Inferior parietal cortex (tissue), 1 donor: Measurements from ENCODE around the gene LYZL2.
"Not testable (repeated sequence)": the region's sequence is repeated elsewhere in the genome, so short reads cannot be mapped to it uniquely, and the experiment has no call there.

Experiments
- DNase-seq: peaks from one replicate; pipeline ENCODE4 v3.0.0-alpha.2; 2016; ENCODE audit errors: extremely low spot score

Gene LYZL2

GRCh38 chr10:30594077-30594476 lies 35.5 kb downstream of the LYZL2 start:
- DNase-seq, result no peak

GRCh38 chr10:30592770-30593169 lies 36.8 kb downstream of the LYZL2 start:
- not testable (repeated sequence) for DNase-seq

DNA sequence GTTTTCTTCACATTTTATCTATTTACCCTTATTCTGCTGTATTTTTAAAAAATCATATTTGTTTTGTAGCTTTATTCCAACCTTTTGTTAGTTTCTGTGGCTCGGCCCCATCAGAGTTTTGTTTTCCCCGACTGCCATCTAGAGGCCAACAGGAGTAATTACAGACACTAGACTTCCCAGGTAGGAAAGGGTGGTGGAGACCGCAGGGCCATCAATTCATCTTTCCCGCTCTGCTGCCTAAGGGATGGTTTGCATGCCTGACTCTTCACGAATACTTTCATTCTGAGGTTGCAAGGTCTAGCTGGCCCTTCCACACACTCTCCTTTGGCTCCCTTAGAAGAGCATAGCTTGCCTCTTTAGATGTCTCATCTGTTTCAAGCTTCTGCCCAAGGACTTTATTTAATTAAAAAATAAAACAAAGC lies 38.3 kb downstream of the LYZL2 start:
- peak; percentile 80 for DNase-seq

- no peak for DNase-seq
Measured at GRCh38 chr10:30589441-30589840, 40.1 kb downstream of the LYZL2 start.

DNA sequence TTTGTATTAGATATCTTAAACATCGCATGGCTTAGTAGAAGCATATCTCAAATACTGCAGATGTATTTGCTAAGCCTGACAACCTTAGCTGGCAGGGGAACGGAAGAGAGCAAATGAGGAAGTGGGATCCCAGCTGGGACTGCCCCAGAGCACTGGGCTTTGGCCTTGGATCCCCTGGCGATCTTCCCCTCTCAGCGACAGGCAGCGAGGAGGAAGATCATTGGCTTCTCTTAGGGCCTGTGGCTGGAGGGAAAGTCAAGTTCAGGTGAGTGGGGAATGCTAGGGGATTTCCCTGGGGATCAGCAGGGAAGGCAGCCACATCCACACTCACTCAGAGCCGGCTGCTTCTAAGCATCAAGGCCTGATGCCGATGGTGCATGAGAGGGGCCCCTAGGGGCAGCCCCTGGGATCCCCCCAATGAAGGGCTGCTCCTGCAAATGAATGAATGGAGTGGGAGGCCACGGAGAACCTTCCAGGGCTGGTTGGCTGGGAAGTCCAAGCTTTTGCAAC lies 42.0 kb downstream of the LYZL2 start:
- DNase-seq, result peak; percentile 9

GRCh38 chr10:30586828-30587227 lies 42.7 kb downstream of the LYZL2 start:
- DNase-seq, result no peak

DNA sequence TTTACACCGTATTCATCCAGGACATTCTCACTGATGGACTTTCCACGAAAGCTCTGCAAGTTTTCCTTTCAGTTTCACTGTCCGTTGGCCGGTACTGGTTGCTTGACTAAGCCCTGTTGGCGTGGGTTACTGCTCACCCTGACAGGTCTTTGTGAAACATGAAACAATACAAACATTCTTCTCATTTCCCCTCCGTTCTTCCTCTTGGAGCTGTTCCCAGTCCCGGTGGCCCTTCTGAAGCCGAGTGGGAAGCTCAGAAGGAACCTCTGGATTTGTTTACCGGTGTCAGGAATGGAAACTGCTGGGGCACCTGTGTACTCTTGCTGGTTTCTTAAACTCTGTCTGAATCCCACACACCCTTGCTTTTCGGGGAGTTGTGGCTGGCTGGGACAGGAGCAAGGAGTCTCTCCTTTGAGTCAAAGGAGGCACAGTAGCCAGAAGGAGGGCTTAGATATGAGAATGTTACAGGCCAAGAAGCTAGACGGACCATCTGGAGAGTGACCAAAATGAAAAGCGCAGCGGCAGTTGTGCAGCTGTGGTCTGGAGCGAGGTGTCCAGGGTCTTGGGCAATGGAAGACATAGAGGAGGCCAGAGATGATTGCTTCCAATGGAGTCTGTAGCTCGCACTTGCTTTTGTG lies 45.7 kb downstream of the LYZL2 start:
- peak; percentile 17 for DNase-seq

- DNase-seq, result peak; percentile 30
Measured at GRCh38 chr10:30581779-30582380, 47.7 kb downstream of the LYZL2 start.

DNA sequence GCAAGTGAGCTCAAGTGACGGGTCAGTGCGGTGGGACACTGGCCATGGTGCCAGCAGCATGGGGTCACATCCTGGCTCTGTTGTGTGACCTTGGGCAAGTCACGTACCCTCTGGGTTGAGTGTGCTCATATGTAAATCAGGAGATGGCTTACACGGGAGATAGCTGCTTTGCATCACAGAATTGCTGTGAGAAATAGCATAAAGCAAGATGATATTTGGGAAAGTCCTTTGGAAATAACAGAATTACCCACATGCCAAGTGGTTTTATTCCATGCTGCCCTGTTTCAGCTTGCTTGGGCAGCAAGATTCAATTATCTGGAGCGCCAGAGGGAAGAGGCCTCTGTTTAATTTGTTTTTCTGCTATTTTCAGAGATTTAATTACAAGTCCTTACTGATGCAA lies 48.9 kb downstream of the LYZL2 start:
- DNase-seq, result no peak

DNA sequence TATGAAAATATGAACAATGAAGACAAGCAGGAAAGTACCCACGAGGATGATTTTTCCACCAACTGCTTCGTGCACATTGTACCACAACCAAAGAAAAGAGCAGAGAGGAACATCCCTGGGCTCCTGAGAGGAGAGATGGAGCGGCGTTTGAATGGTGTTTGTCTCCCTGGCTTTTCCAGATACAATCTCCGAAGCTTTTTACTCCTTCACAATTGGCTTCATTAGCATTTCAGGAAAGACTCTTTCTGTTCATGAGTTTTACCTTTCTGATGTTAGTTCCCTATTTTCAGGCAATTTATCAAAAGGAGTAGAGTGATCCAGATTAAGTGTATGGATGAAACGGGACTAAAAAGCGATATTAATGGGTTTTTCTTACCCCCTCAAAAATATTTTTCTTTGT lies 49.3 kb downstream of the LYZL2 start:
- DNase-seq, result no peak

DNA sequence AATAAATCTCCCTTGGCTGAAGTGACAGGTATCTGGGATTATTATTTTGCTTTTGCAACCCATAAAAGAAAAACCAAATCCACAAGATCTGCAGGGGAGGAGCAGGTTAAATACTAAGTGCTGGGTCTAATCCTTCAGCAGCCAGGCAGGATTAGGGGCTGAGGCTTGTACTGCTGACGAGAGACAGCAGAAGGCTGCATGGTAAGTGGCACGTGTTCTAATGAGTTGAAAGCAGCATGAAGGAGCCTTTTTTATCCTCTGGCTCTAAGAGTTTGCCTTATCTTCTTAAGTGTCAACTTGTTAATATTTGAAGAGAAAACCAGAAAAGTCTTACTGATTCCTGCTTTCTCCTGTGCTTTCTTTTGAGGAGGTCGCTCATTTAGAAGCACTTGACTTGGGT lies 50.0 kb downstream of the LYZL2 start:
- DNase-seq, result no peak

DNA sequence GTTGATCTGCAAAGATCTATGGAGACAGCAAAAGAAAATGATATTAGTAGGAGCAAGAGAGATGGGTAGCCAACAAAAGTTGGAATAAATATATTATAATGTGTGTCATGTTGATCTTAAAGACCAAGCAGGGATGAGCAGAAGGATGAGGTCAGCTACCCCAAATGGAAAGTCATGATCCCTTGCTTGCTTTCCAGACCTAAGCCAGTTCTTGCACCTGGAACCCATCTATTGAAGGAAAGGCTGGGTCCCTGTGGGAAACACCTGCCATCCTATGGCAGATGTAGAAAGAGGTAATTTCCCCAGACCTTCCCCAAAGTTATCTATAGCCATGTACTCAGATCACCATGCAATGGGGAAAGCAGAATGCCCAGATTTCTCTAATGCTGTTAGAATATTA lies 52.5 kb downstream of the LYZL2 start:
- no peak for DNase-seq

DNA sequence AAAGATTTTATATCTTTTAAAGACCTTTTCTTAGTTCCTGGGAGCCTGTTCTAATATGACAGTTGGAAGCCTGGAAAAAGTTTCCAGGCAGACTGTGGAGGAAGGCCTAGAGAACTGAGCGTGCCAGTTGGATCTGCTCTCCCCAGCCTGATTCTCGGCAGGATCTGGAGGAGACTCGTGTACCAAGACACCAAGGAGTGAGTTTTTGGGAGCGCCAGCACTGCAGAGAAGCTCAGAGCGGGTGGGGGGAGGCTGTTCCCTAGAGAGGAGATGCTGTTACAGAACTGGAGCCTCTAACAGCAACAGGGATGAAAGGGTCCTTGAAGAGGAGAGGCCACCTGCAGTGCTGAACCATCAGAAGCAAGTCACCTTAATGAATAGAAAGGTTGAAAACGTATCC lies 52.9 kb downstream of the LYZL2 start:
- no peak for DNase-seq

DNA sequence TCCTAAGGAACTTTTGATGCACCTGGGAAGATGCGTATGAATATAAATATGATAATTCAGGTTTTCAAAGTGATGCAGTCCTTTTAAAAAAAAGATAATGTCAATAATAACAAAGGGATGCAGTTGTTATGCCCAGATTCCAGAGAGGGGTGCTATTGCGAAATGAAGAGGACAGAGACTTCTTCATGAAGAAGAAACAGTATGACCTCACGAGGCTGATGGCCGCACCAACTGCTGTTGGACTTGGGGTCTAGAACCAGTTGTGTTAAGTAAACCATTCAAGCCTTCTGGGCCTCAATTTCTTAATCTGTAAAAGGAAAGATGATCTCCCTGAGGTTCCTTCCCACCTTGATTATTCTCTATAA lies 55.1 kb downstream of the LYZL2 start:
- no peak for DNase-seq

DNA sequence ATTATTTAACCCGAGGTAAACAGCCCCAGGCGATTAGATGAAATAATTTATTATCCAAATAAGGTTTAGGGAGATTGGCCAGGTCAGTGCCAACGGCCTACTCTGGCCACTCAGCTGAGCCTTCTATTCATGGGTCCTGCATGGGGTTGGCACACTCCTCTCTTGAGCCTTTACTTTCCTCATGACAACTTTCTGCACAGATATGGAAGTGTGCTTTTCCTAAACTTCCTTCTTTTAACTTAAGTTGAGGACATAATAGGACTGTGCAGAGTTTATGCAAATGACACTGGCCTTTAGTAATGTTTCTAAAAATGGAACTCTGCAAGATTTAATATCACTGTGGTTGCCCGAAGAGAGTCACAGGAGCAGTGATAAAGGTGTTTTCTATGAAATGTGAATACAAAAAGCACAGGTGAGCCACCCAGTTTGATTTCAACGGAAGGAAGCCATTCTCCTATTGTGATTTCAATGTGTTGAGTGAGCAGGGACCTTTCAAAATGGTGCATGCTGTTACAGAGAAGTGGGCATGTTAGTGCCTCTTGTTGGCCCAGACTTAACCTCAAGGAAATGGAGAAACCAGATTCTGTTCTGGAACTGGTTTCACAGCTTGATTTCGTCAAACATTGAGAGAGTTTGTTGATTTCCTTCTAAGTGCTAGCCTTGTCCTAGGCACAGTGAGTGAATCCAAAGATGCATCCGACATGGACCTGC lies 55.7 kb downstream of the LYZL2 start:
- no peak for DNase-seq

- DNase-seq, result no peak
Measured at GRCh38 chr10:30565449-30565848, 64.1 kb downstream of the LYZL2 start.

DNA sequence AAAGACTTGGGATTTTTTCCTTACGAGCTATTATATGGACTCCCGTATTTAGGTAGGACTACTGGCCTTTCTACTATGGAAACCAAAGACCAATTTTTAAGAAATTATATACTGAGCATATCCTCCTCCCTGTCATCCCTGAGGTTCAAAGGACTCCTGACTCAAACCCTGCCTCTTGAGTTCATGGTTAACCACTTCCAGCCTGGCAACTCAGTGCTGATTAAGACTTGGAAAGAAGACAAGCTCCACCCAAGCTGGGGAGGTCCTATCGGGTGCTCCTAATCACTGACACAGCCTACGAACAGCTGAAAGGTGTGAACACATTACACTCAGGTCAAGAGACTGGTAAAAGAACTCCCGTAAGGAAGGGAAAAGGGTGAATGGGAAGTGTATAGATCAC lies 66.8 kb downstream of the LYZL2 start:
- DNase-seq, result no peak
